Spleen (tissue), 11 donors: ENCODE measurements around the gene ZNF692. TPM values are rescaled to one million over a fixed set of nuclear protein-coding genes. Genes with fewer than 3 reads are reported as not detected.

Experiments used
- DNase-seq: peaks from one replicate; pipeline ENCODE4 v3.0.0-alpha.2; 2020
- H3K27ac ChIP-seq, 8 donors: fragments of 200-600 bp; sonication (generic) in 7 of 8; 1 replicate in 4 of 8; 2 replicates in 4 of 8; pipeline versions ENCODE4 v1.5.0 to v1.8.0; 2016 to 2021; ENCODE audit warnings: inconsistent platforms in 4 of 8, mild to moderate bottlenecking in 4 of 8, moderate library complexity in 1 of 8
- H3K27me3 ChIP-seq, 7 donors: fragments of 200-600 bp; sonication (generic) in 6 of 7; replicated peaks in 1 of 7; 1 replicate in 4 of 7; 2 replicates in 3 of 7; pipeline versions ENCODE4 v1.5.0 to v1.8.0; 2016 to 2021; ENCODE audit warnings: inconsistent platforms in 3 of 7, mild to moderate bottlenecking in 1 of 7
- H3K36me3 ChIP-seq, 6 donors: fragments of 200-600 bp; sonication (generic) in 5 of 6; 1 replicate in 4 of 6; 2 replicates in 2 of 6; pipeline versions ENCODE4 v1.5.0 to v1.8.0; 2016 to 2021; ENCODE audit warnings: inconsistent platforms in 2 of 6
- H3K4me1 ChIP-seq, 6 donors: fragments of 200-600 bp; sonication (generic) in 5 of 6; 1 replicate in 3 of 6; 2 replicates in 3 of 6; pipeline versions ENCODE4 v1.5.0 to v1.8.0; 2016 to 2021; ENCODE audit warnings: inconsistent platforms in 3 of 6
- H3K4me3 ChIP-seq, 8 donors: fragments of 200-600 bp; sonication (generic) in 7 of 8; 1 replicate in 4 of 8; 2 replicates in 4 of 8; pipeline versions ENCODE4 v1.5.0 to v1.8.0; 2016 to 2021; ENCODE audit warnings: inconsistent platforms in 4 of 8, mild to moderate bottlenecking in 4 of 8, moderate library complexity in 2 of 8
- H3K9me3 ChIP-seq, 8 donors: fragments of 200-600 bp; sonication (generic) in 7 of 8; 1 replicate in 4 of 8; 2 replicates in 4 of 8; pipeline versions ENCODE4 v1.5.0 to v1.8.0; 2016 to 2021; ENCODE audit warnings: inconsistent platforms in 4 of 8
- CTCF ChIP-seq, 11 experiments: fragments of 200-600 bp in 7 of 11; fragments of 450-650 bp in 4 of 11; sonication (generic) in 4 of 11; IDR thresholded peaks in 8 of 11; conservative IDR thresholded peaks in 3 of 11; 1 replicate in 7 of 11; 2 replicates in 4 of 11; pipeline versions ENCODE4 v1.4.0 to v1.8.0; 2016 to 2021; ENCODE audit warnings: antibody characterized with exemption in 11 of 11, inconsistent platforms in 4 of 11, mild to moderate bottlenecking in 1 of 11
- POLR2A ChIP-seq, 3 donors: fragments of 450-650 bp; IDR thresholded peaks; one replicate each; pipeline ENCODE4 v1.5.1; 2017; ENCODE audit warnings: antibody characterized with exemption in 3 of 3, mild to moderate bottlenecking in 1 of 3
- POLR2AphosphoS5 ChIP-seq, 3 donors: sonication (generic); formaldehyde crosslinking; IDR thresholded peaks; one replicate each; pipeline ENCODE4 v1.5.1; 2017; ENCODE audit warnings: antibody characterized with exemption in 3 of 3
- WGBS, 5 donors: extraction: QIAGEN DNeasy Blood & Tissue Kit in 3 of 5; methylation state at CpG; one replicate each; pipeline versions ENCODE4 v1.1.5 to v1.1.7; 2013 to 2018; 5-methylcytosine and 5-hydroxymethylcytosine counted together
- intact Hi-C: fragments of 100-400 bp; cut with DNase I; formaldehyde crosslinking; loops from one replicate; pipeline ENCODE4 v1.15.0; 2023; ENCODE audit warnings: low total_unique reads
- polyA plus RNA-seq, 3 donors: library from polyadenylated mRNA; stranded (reverse); fragments of 200-250 nt; gene quantifications; one replicate each; pipeline ENCODE4 v1.2.1, GENCODE V29; 2013
- total RNA-seq, 7 donors: library from RNA; depleted of rRNA in 3 of 7; stranded (reverse); fragments of >200 nt in 3 of 7; fragmentation: NEBNext Ultra II Directional in 4 of 7; extraction: Animal tissue kit (Norgen Biotek cat#: 25700) in 4 of 7; gene quantifications; one replicate each; pipeline versions ENCODE4 v1.1.0 to v1.2.1, GENCODE V29; 2016 to 2021
- donor health status: healthy with polysubstance abuse.
- donor health status: DM: no; HTN: no; CAD: no; lungs with moderate emphysema.
- donor health status: DM: no; HTN: no; CAD: no.
- donor health status: Bipolar disorder and iron deficiency.
- donor health status: healthy.
- donor health status: DM: no; HTN: no; CAD: no.
- donor health status: DM: yes; HTN: yes; CAD: no.

Gene ZNF692
- total and polyA plus RNA-seq, 10 donors, result 33.5 to 138 (median 48.6) TPM

- intact Hi-C loops, result no loop called here
- 23 to 34% (median 28%) methylated on average over 4 of the region's 4 CpGs for WGBS, 5 donors
- H3K27me3 ChIP-seq, result no peaks in the 10 kb centered on the region
- H3K9me3 ChIP-seq, result no peaks in the 10 kb centered on the region
- no peak for DNase-seq
- peaks cover 0 to 5% (median 2%) of the 10 kb centered on the region in 6 donors for H3K36me3 ChIP-seq
- H3K4me1 ChIP-seq, result peaks cover 5 to 51% (median 39%) of the 10 kb centered on the region in 6 donors
- no peak for TF ChIP-seq POLR2AphosphoS5 (IDR thresholded peaks at IDR 0.05)
- no peak for TF ChIP-seq CTCF (IDR thresholded peaks at IDR 0.05 in 8 of 11, conservative IDR thresholded peaks at IDR 0.05 in 3 of 11)
- TF ChIP-seq POLR2A (IDR thresholded peaks at IDR 0.05), result no peak
- peak overlapping the region; percentile 94 to 98 (median 97) for H3K27ac ChIP-seq
- H3K4me3 ChIP-seq, result peak overlapping the region; percentile 42 to 85 (median 64)
These were observed 46.8 kb upstream of the ZNF692 start for GRCh38 chr1:248905662-248906008.

GRCh38 chr1:248904437-248905216 lies 45.7 kb upstream of the ZNF692 start:
- no peak for TF ChIP-seq CTCF (IDR thresholded peaks at IDR 0.05 in 8 of 11, conservative IDR thresholded peaks at IDR 0.05 in 3 of 11)
- TF ChIP-seq POLR2A (IDR thresholded peaks at IDR 0.05), result no peak
- TF ChIP-seq POLR2AphosphoS5 (IDR thresholded peaks at IDR 0.05), result no peak
- DNase-seq, result no peak
- Histone ChIP-seq H3K27ac (peak overlapping the region in 2 of 8 donors; percentile 98), H3K27me3 (no peaks in the 10 kb centered on the region), H3K4me1 (peaks cover 5 to 43% (median 34%) of the 10 kb centered on the region in 6 donors), H3K9me3 (no peaks in the 10 kb centered on the region), H3K4me3 (no peak overlapping the region), H3K36me3 (no peaks in the 10 kb centered on the region)
- intact Hi-C loops, result no loop called here
- 93 to 97% (median 95%) methylated on average over 3 of the region's 3 CpGs for WGBS, 5 donors

GRCh38 chr1:248901578-248901977 lies 42.7 kb upstream of the ZNF692 start:
- Histone ChIP-seq H3K27ac (no peak overlapping the region), H3K27me3 (peaks cover 0 to 18% (median 0%) of the 10 kb centered on the region in 7 donors), H3K36me3 (no peaks in the 10 kb centered on the region), H3K4me1 (peaks cover 0 to 12% (median 6%) of the 10 kb centered on the region in 6 donors), H3K9me3 (no peaks in the 10 kb centered on the region), H3K4me3 (no peak overlapping the region)
- intact Hi-C loops, result no loop called here
- WGBS, 5 donors, result 50 to 65% (median 62%) methylated on average over 2 of the region's 2 CpGs
- TF ChIP-seq CTCF (IDR thresholded peaks at IDR 0.05 in 8 of 11, conservative IDR thresholded peaks at IDR 0.05 in 3 of 11) (no peak), POLR2A (IDR thresholded peaks at IDR 0.05) (no peak)
- no peak for DNase-seq

DNA sequence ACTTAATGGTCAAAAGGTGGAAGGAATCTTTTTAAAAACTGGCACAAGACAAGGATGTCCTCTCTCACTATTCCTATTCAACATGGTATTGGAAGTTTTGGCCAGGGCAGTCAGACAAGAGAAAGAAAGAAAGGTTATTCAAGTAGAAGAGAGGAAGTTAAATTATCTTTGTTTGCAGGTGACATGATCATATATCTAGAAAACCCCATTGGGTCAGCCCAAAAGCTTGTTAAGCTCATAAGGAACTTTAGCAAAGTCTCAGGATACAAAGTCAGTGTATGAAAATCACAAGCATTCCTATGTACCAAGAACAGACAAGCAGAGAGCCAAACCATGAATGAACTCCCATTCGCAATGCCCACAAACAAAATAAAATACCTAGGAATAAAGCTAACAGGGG lies 41.8 kb upstream of the ZNF692 start:
- peaks cover 0 to 8% (median 4%) of the 10 kb centered on the region in 6 donors for H3K4me1 ChIP-seq
- intact Hi-C loops, result no loop called here
- TF ChIP-seq CTCF (IDR thresholded peaks at IDR 0.05 in 8 of 11, conservative IDR thresholded peaks at IDR 0.05 in 3 of 11) (no peak), POLR2AphosphoS5 (IDR thresholded peaks at IDR 0.05) (no peak), POLR2A (IDR thresholded peaks at IDR 0.05) (no peak)
- no peaks in the 10 kb centered on the region for H3K36me3 ChIP-seq
- no peaks in the 10 kb centered on the region for H3K9me3 ChIP-seq
- peaks cover 0 to 25% (median 0%) of the 10 kb centered on the region in 7 donors for H3K27me3 ChIP-seq
- no peak for DNase-seq
- no peak overlapping the region for H3K27ac ChIP-seq
- H3K4me3 ChIP-seq, result no peak overlapping the region
- WGBS, 5 donors, result 90 to 98% (median 96%) methylated on average over 1 of the region's 1 CpG
